GM19452 (cell line): ENCODE results near the gene FAM13B.
"Not testable (repeated sequence)": the region's sequence is repeated elsewhere in the genome, so short reads cannot be mapped to it uniquely, and the experiment has no call there.

Source experiments
- ATAC-seq: cut with Tn5 transposase; IDR thresholded peaks from one replicate; pipeline ENCODE4 v1.9.1; 2021; ENCODE audit not compliant: unreplicated experiment

The FAM13B gene

GRCh38 chr5:138035605-138036537 is 3.0 kb upstream of the FAM13B start:
- ATAC-seq = peak; percentile 35

- no peak for ATAC-seq
These were observed 1.0 kb upstream of the FAM13B start for GRCh38 chr5:138033907-138034306.

- peak; percentile 4 for ATAC-seq
These were observed 518 bp upstream of the FAM13B start for GRCh38 chr5:138033386-138033808.

GRCh38 chr5:138032028-138032571 is 779 bp downstream of the FAM13B start:
- peak; percentile 43 for ATAC-seq

GRCh38 chr5:138029944-138030343 is 2.9 kb downstream of the FAM13B start:
- ATAC-seq = no peak

GRCh38 chr5:138029501-138029900 is 3.4 kb downstream of the FAM13B start:
- no peak for ATAC-seq

- ATAC-seq = no peak
These were observed 3.9 kb downstream of the FAM13B start for GRCh38 chr5:138028971-138029365.

- not testable (repeated sequence) for ATAC-seq
These were observed 4.5 kb downstream of the FAM13B start for GRCh38 chr5:138028262-138028970.

- not testable (repeated sequence) for ATAC-seq
These were observed 6.1 kb downstream of the FAM13B start for GRCh38 chr5:138026793-138027192.

- no peak for ATAC-seq
These were observed 7.6 kb downstream of the FAM13B start for GRCh38 chr5:138025285-138025684.

- no peak for ATAC-seq
These were observed 8.8 kb downstream of the FAM13B start for GRCh38 chr5:138024117-138024516.

- ATAC-seq = no peak
These were observed 10.0 kb downstream of the FAM13B start for GRCh38 chr5:138022912-138023311.

GRCh38 chr5:138021771-138022170 is 11.1 kb downstream of the FAM13B start:
- no peak for ATAC-seq

- no peak for ATAC-seq
These were observed 14.0 kb downstream of the FAM13B start for GRCh38 chr5:138018849-138019248.

- no peak for ATAC-seq
These were observed 17.0 kb downstream of the FAM13B start for GRCh38 chr5:138015916-138016315.

- ATAC-seq = no peak
These were observed 20.9 kb downstream of the FAM13B start for GRCh38 chr5:138011991-138012390.

- ATAC-seq = no peak
These were observed 32.7 kb downstream of the FAM13B start for GRCh38 chr5:138000102-138000723.

- ATAC-seq = peak; percentile 87
These were observed 35.1 kb downstream of the FAM13B start for GRCh38 chr5:137997726-137998213.

- no peak for ATAC-seq
These were observed 37.1 kb downstream of the FAM13B start for GRCh38 chr5:137995749-137996128.

- ATAC-seq = no peak
These were observed 37.7 kb downstream of the FAM13B start for GRCh38 chr5:137995077-137995748.

GRCh38 chr5:137994556-137994955 is 38.3 kb downstream of the FAM13B start:
- ATAC-seq = no peak
